Osteoblast (primary cell): ENCODE measurements around the gene RPL3. TPM values are rescaled to one million over a fixed set of nuclear protein-coding genes. Genes with fewer than 3 reads are reported as not detected.

Experiments
- DNase-seq: peaks from one replicate; pipeline ENCODE4 v3.0.0; 2011; ENCODE audit warnings: low spot score, mixed read lengths; ENCODE audit not compliant: insufficient read length; ENCODE audit errors: missing footprints
- H2AFZ ChIP-seq: 2 replicates; pipeline ENCODE4 v1.6.0; 2011; ENCODE audit warnings: mild to moderate bottlenecking, low read length
- H3K27ac ChIP-seq: 2 replicates; pipeline ENCODE4 v1.5.1; 2011; ENCODE audit warnings: mild to moderate bottlenecking, low read depth, low read length, moderate library complexity
- H3K27me3 ChIP-seq: 2 replicates; pipeline ENCODE4 v1.6.0; 2012; ENCODE audit warnings: mild to moderate bottlenecking, control low read depth, inconsistent platforms, low read length, moderate library complexity; ENCODE audit not compliant: insufficient read depth
- H3K36me3 ChIP-seq: 2 replicates; pipeline ENCODE4 v1.5.1; 2011; ENCODE audit warnings: mild to moderate bottlenecking, low read length, control low read depth, moderate library complexity; ENCODE audit not compliant: insufficient read depth
- H3K4me1 ChIP-seq: 2 replicates; pipeline ENCODE4 v1.5.1; 2011; ENCODE audit warnings: mild to moderate bottlenecking, low read length, control low read depth, moderate library complexity; ENCODE audit not compliant: insufficient read depth
- H3K4me2 ChIP-seq: 2 replicates; pipeline ENCODE4 v1.6.0; 2011; ENCODE audit warnings: mild to moderate bottlenecking, low read length; ENCODE audit not compliant: insufficient read depth
- H3K4me3 ChIP-seq: fragments of 200-600 bp; sonication (generic); 3 replicates; pipeline ENCODE4 v1.5.1; 2012; ENCODE audit warnings: mild to moderate bottlenecking, low read length, inconsistent platforms; ENCODE audit not compliant: insufficient read depth
- H3K79me2 ChIP-seq: 2 replicates; pipeline ENCODE4 v1.6.0; 2012; ENCODE audit warnings: mild to moderate bottlenecking, low read length, control low read depth, inconsistent platforms; ENCODE audit not compliant: insufficient read depth
- H3K9me3 ChIP-seq: 2 replicates; pipeline ENCODE4 v1.5.1; 2011; ENCODE audit warnings: low read depth, low read length, control low read depth
- H4K20me1 ChIP-seq: 2 replicates; pipeline ENCODE4 v1.6.0; 2012; ENCODE audit warnings: mild to moderate bottlenecking, low read length, control low read depth; ENCODE audit not compliant: insufficient read depth
- total RNA-seq: library from RNA; depleted of rRNA; stranded (reverse); fragments of >200 nt; gene quantifications from 2 replicates; pipeline ENCODE4 v1.2.3, GENCODE V29; 2012
- TF ChIP-seq, protein P1 (sequence below): IDR thresholded peaks from 2 replicates; pipeline ENCODE4 v1.5.1; 2011; ENCODE audit warnings: mild to moderate bottlenecking, low read depth, low read length, moderate library complexity; ENCODE audit errors: extremely low read depth

Gene RPL3
- 1,858 and 2,119 TPM in 2 replicates for total RNA-seq

DNA sequence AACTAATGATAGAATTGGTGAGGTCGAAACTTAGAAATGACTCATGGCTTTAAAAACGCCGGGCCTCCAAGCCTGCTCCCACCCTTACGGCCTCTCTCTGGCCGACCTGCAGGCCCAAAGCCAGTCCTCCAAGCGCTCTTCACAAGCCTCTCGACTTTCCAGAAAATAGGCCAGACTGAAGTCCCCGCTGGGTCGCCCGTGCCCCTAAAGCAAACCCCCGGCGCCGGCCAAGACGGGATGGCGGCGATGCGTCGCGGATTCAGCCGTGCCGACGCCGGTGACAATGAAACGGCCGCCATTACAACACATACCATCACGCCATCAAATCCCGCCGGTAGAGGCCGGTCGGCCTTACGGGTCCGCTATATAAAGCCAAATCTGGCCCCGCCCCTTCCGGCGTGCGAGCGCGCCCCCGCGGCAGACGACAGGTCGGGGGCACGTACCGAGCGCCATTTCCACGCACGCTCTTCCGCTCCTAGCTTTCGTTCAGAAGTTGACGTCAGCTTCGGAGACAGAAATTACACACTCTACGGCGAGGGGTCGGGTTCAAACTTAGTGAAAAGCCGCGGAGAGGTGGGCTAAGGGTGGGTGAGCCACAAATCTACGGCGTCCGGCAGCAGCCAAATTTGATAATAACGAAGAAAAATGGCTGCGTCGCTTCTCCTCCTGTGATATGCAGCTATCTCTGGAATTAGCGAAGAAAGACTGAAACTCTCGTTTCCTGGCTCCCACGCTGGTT lies at the start of gene RPL3:
TSS of gene RPL3 (minus strand) at position 340 of the 739 bp plus-strand sequence. CDS start at position 314, 26 bp downstream.
- Histone ChIP-seq H3K4me1 (peaks cover 34% of the 10 kb centered on the region), H3K4me2 (peak within 1 kb of the TSS; percentile 96), H2AFZ (peak within 1 kb of the TSS; percentile 84), H3K9me3 (no peaks in the 10 kb centered on the region), H3K4me3 (peak within 1 kb of the TSS; percentile 100), H3K36me3 (peaks cover 42% of the 10 kb centered on the region), H3K27ac (peak within 1 kb of the TSS; percentile 96), H3K79me2 (peaks cover 50% of the 10 kb centered on the region), H3K27me3 (no peaks in the 10 kb centered on the region), H4K20me1 (peaks cover 49% of the 10 kb centered on the region)
- DNase-seq: peak; percentile 95
- TF ChIP-seq, protein P1, sequence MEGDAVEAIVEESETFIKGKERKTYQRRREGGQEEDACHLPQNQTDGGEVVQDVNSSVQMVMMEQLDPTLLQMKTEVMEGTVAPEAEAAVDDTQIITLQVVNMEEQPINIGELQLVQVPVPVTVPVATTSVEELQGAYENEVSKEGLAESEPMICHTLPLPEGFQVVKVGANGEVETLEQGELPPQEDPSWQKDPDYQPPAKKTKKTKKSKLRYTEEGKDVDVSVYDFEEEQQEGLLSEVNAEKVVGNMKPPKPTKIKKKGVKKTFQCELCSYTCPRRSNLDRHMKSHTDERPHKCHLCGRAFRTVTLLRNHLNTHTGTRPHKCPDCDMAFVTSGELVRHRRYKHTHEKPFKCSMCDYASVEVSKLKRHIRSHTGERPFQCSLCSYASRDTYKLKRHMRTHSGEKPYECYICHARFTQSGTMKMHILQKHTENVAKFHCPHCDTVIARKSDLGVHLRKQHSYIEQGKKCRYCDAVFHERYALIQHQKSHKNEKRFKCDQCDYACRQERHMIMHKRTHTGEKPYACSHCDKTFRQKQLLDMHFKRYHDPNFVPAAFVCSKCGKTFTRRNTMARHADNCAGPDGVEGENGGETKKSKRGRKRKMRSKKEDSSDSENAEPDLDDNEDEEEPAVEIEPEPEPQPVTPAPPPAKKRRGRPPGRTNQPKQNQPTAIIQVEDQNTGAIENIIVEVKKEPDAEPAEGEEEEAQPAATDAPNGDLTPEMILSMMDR: no peak

DNA sequence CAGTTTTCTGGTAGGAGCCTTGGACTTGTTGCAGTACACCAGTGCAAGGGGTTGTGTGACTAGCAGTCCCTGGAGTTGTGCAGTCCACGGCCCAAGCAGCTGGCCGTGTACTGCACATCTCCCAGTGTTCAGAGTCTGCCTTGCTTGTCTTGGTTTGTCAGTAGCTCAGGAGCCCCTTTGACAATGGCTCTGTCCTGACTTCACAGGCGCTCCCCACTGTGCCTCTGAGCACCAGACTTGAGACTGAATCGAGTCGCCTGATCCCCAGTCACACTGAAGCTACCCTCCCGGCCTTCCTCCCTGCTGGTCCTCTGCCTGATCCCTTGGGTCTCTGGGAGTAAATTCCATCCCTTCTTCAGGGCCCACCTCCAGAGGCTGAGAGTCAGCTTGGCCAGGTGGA lies 49.8 kb upstream of the RPL3 start:
- no peak overlapping the region for H2AFZ ChIP-seq
- DNase-seq: peak; percentile 60
- peaks cover 4% of the 10 kb centered on the region for H3K9me3 ChIP-seq
- H3K36me3 ChIP-seq: no peaks in the 10 kb centered on the region
- no peaks in the 10 kb centered on the region for H3K27me3 ChIP-seq
- no peak overlapping the region for H3K4me3 ChIP-seq
- no peak overlapping the region for H3K27ac ChIP-seq
- peaks cover 4% of the 10 kb centered on the region for H3K4me1 ChIP-seq
- TF ChIP-seq, protein P1: no peak
- no peaks in the 10 kb centered on the region for H3K79me2 ChIP-seq
- no peak overlapping the region for H3K4me2 ChIP-seq
- H4K20me1 ChIP-seq: no peaks in the 10 kb centered on the region

DNA sequence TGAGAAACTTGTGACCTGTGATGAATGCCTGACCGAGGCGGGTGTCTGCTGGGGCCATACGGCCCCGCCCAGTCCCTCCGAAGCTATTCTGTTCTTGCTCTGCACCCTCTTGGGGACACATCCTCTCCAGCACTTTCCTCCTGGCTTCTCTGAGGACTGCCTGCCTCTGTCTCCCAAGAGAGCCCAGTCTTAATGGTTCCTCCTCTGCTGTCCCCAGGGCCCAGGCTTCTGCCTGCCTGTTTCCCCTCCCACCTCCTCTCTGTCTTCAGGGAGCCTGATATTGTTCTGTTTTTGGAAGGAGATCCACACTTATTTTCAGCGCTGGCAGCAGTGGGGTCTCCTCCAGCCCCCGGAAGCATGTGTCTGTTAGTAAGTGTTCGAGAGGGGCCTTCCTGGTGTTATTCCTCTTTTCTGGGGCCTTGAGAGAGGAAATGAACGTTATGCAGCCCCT lies 49.1 kb upstream of the RPL3 start:
- DNase-seq: peak; percentile 39
- no peaks in the 10 kb centered on the region for H4K20me1 ChIP-seq
- no peaks in the 10 kb centered on the region for H3K79me2 ChIP-seq
- H3K4me3 ChIP-seq: no peak overlapping the region
- peaks cover 4% of the 10 kb centered on the region for H3K9me3 ChIP-seq
- no peak overlapping the region for H3K27ac ChIP-seq
- H3K36me3 ChIP-seq: no peaks in the 10 kb centered on the region
- H3K4me1 ChIP-seq: peaks cover 4% of the 10 kb centered on the region
- H3K27me3 ChIP-seq: no peaks in the 10 kb centered on the region
- no peak overlapping the region for H2AFZ ChIP-seq
- H3K4me2 ChIP-seq: no peak overlapping the region
- TF ChIP-seq, protein P1: no peak

DNA sequence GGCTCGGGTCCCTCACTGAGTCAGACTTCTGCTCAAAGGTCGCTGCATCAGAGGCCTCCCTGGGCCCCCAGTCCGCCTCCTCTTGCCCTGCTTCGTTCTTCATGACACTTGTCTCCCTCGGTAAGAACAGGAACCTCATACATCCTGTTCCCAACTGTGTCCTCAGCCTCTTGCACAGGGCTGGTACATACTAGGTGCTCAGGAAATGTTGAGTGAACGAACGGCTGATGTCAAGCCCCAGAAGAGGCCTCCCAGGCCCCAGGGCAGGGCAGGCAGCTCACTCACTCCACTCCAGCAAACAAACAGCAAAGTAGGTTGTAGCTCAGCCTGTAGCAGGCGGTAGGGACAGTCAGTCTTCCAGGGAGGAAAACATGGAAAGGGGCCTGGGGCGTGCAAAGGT lies 47.6 kb upstream of the RPL3 start:
- H3K4me1 ChIP-seq: peaks cover 4% of the 10 kb centered on the region
- peak; percentile 19 for DNase-seq
- H3K9me3 ChIP-seq: peaks cover 4% of the 10 kb centered on the region
- H3K79me2 ChIP-seq: no peaks in the 10 kb centered on the region
- H3K27me3 ChIP-seq: no peaks in the 10 kb centered on the region
- no peak overlapping the region for H3K27ac ChIP-seq
- TF ChIP-seq, protein P1: no peak
- H4K20me1 ChIP-seq: no peaks in the 10 kb centered on the region
- no peak overlapping the region for H2AFZ ChIP-seq
- H3K36me3 ChIP-seq: no peaks in the 10 kb centered on the region
- H3K4me3 ChIP-seq: no peak overlapping the region
- no peak overlapping the region for H3K4me2 ChIP-seq
